Gastroesophageal sphincter (tissue), 3 donors: ENCODE measurements around the gene SNX14.

ENCODE experiments used
- CTCF ChIP-seq, 4 experiments: fragments of 200-600 bp in 2 of 4; fragments of 450-650 bp in 2 of 4; sonication (generic) in 1 of 4; IDR thresholded peaks; one replicate each; pipeline ENCODE4 v1.5.1; 2017 to 2019; ENCODE audit warnings: antibody characterized with exemption in 4 of 4, mild to moderate bottlenecking in 2 of 4, moderate library complexity in 2 of 4
- EP300 ChIP-seq: sonication (generic); formaldehyde crosslinking; IDR thresholded peaks from one replicate; pipeline ENCODE4 v1.6.1; 2017; ENCODE audit warnings: antibody characterized with exemption, mild to moderate bottlenecking

GRCh38 chr6:85594197-85594930, 706 bp upstream of the SNX14 start:
- TF ChIP-seq CTCF (IDR thresholded peaks at IDR 0.05) (no peak), EP300 (no peak)
